Fibroblast of pulmonary artery (primary cell): Measurements from ENCODE around the gene CORO2B.
A peak's percentile ranks its signal among the peaks of the same experiment; 100 is the strongest.
"Not testable (repeated sequence)": the region's sequence is repeated elsewhere in the genome, so short reads cannot be mapped to it uniquely, and the experiment has no call there.

Experiments
- DNase-seq: peaks from one replicate; pipeline ENCODE4 v3.0.0-alpha.2; 2010; ENCODE audit warnings: low read depth
- H3K4me3 ChIP-seq: replicated peaks from 2 replicates; pipeline ENCODE4 v1.5.1; 2011; ENCODE audit warnings: low read depth, mild to moderate bottlenecking, control low read depth, low read length, moderate library complexity
- CTCF ChIP-seq: IDR thresholded peaks from 2 replicates; pipeline ENCODE4 v1.5.1; 2011; ENCODE audit warnings: mild to moderate bottlenecking, control low read depth, low read length, inconsistent platforms; ENCODE audit errors: missing control alignments

The CORO2B gene

GRCh38 chr15:68749365-68749764, 170.6 kb downstream of the CORO2B start:
- no peak for TF ChIP-seq CTCF
- no peak for DNase-seq
- H3K4me3 ChIP-seq, result no peak overlapping the region

GRCh38 chr15:68749793-68750192, 171.0 kb downstream of the CORO2B start:
- H3K4me3 ChIP-seq, result no peak overlapping the region
- TF ChIP-seq CTCF, result no peak

GRCh38 chr15:68751622-68752021, 172.8 kb downstream of the CORO2B start:
- H3K4me3 ChIP-seq, result no peak overlapping the region
- DNase-seq, result no peak
- no peak for TF ChIP-seq CTCF

More at GRCh38 chr15:68749793-68750192, 171.0 kb downstream of the CORO2B start:
- peak; percentile 22 for DNase-seq

GRCh38 chr15:68755731-68756130, 176.9 kb downstream of the CORO2B start:
- no peak overlapping the region for H3K4me3 ChIP-seq
- no peak for DNase-seq
- TF ChIP-seq CTCF, result no peak

- H3K4me3 ChIP-seq, DNase-seq: not testable (repeated sequence)
These were observed 181.3 kb downstream of the CORO2B start for GRCh38 chr15:68759982-68760579.

GRCh38 chr15:68763063-68763462, 184.3 kb downstream of the CORO2B start:
- no peak for TF ChIP-seq CTCF
- DNase-seq, result no peak

GRCh38 chr15:68764090-68764489, 185.3 kb downstream of the CORO2B start:
- DNase-seq, result no peak
- TF ChIP-seq CTCF, result no peak
- H3K4me3 ChIP-seq, result no peak overlapping the region

More at GRCh38 chr15:68763063-68763462, 184.3 kb downstream of the CORO2B start:
- no peak overlapping the region for H3K4me3 ChIP-seq
